ENCODE data around the gene DYNC1H1.

DNA sequence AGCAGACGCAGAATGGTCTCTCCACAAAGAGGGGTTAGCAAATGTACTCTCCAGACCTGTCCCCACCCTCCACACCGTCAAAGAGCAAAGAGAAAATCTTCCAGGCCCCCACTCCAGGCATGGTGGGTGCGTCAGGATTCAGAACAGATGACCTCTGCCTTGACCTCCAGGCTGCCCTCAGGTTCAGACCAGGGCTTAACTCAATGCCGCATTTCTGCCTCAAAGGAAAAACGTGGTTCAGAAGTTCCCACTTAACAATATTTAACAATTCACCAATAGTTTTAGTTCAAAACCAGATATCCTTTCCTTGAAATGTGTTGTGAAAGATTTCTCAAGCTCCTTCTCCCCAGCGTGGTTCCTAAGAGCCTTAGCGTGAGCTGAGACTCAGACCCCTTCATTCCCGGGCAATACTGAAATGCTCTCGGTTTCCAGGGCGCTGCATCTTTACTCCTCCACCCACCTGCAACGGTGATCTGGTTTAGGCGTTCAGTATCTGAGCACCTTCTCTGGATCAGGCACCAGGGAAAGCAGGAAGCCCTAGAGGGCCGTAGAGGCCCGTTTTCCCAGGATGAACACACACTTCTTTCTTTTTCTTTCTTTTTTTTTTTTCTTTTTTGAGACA lies 99.5 kb downstream of the DYNC1H1 start:
- TF ChIP-seq, protein P1, sequence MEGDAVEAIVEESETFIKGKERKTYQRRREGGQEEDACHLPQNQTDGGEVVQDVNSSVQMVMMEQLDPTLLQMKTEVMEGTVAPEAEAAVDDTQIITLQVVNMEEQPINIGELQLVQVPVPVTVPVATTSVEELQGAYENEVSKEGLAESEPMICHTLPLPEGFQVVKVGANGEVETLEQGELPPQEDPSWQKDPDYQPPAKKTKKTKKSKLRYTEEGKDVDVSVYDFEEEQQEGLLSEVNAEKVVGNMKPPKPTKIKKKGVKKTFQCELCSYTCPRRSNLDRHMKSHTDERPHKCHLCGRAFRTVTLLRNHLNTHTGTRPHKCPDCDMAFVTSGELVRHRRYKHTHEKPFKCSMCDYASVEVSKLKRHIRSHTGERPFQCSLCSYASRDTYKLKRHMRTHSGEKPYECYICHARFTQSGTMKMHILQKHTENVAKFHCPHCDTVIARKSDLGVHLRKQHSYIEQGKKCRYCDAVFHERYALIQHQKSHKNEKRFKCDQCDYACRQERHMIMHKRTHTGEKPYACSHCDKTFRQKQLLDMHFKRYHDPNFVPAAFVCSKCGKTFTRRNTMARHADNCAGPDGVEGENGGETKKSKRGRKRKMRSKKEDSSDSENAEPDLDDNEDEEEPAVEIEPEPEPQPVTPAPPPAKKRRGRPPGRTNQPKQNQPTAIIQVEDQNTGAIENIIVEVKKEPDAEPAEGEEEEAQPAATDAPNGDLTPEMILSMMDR (IDR thresholded peaks at IDR 0.05), result no peak
- no peak for TF ChIP-seq POLR2A (IDR thresholded peaks at IDR 0.05)
